ENCODE results near the gene SURF1.
"Not testable (repeated sequence)": the region's sequence is repeated elsewhere in the genome, so short reads cannot be mapped to it uniquely, and the experiment has no call there.

Gene SURF1

GRCh38 chr9:133342570-133342969 is 13.7 kb downstream of the SURF1 start:
- no peak for DNase-seq

- DNase-seq: no peak
Measured at GRCh38 chr9:133342069-133342406, 14.2 kb downstream of the SURF1 start.

- no peak for DNase-seq
Measured at GRCh38 chr9:133341369-133342068, 14.8 kb downstream of the SURF1 start.

GRCh38 chr9:133340916-133341315 is 15.4 kb downstream of the SURF1 start:
- no peak for DNase-seq

- DNase-seq: no peak
Measured at GRCh38 chr9:133340256-133340655, 16.0 kb downstream of the SURF1 start.

GRCh38 chr9:133339641-133340040 is 16.6 kb downstream of the SURF1 start:
- no peak for DNase-seq

GRCh38 chr9:133335924-133336811 is 20.1 kb downstream of the SURF1 start, which contains the start of gene SURF6:
TSS of gene SURF6 (minus strand) at chr9:133336188. CDS start at chr9:133336132, 56 bp downstream.
- DNase-seq: peak; percentile 93

GRCh38 chr9:133334888-133335287 is 21.4 kb downstream of the SURF1 start:
- DNase-seq: not testable (repeated sequence)

- no peak for DNase-seq
Measured at GRCh38 chr9:133334161-133334560, 22.1 kb downstream of the SURF1 start.

GRCh38 chr9:133333566-133333965 is 22.7 kb downstream of the SURF1 start:
- DNase-seq: no peak

GRCh38 chr9:133333011-133333410 is 23.3 kb downstream of the SURF1 start:
- no peak for DNase-seq

- no peak for DNase-seq
Measured at GRCh38 chr9:133332381-133332730, 23.9 kb downstream of the SURF1 start.

GRCh38 chr9:133331641-133332380 is 24.5 kb downstream of the SURF1 start:
- DNase-seq: no peak

- DNase-seq: no peak
Measured at GRCh38 chr9:133331221-133331620, 25.1 kb downstream of the SURF1 start.

GRCh38 chr9:133329306-133330156 is 26.8 kb downstream of the SURF1 start:
- DNase-seq: not testable (repeated sequence)

GRCh38 chr9:133327834-133328484 is 28.3 kb downstream of the SURF1 start:
- DNase-seq: no peak

GRCh38 chr9:133327021-133327420 is 29.3 kb downstream of the SURF1 start:
- not testable (repeated sequence) for DNase-seq

- no peak for DNase-seq
Measured at GRCh38 chr9:133323991-133324703, 32.1 kb downstream of the SURF1 start.

GRCh38 chr9:133323211-133323610 is 33.1 kb downstream of the SURF1 start:
- no peak for DNase-seq

GRCh38 chr9:133322701-133323100 is 33.6 kb downstream of the SURF1 start:
- DNase-seq: no peak

GRCh38 chr9:133321411-133321935 is 34.8 kb downstream of the SURF1 start:
- no peak for DNase-seq
